Mesenchymal stem cell (in vitro differentiated cells and primary cell): ENCODE data around the gene C2CD2.

ENCODE experiments used
- DNase-seq: peaks from one replicate; pipeline ENCODE4 v3.0.0-alpha.2; 2013
- H2AFZ ChIP-seq: one replicate; pipeline ENCODE4 v1.6.1; 2013; ENCODE audit warnings: low read depth, mild to moderate bottlenecking, control low read depth, inconsistent platforms, low read length, moderate library complexity
- H2AK5ac ChIP-seq: 2 replicates; pipeline ENCODE4 v1.6.1; 2013; ENCODE audit warnings: low read length, moderate library complexity, mild to moderate bottlenecking, inconsistent platforms; ENCODE audit not compliant: severe bottlenecking
- H2BK120ac ChIP-seq: one replicate; pipeline ENCODE4 v1.6.1; 2013; ENCODE audit warnings: low read depth, mild to moderate bottlenecking, inconsistent platforms, low read length, moderate library complexity
- H2BK12ac ChIP-seq, 2 experiments: one replicate each; pipeline ENCODE4 v1.6.1; 2013; ENCODE audit warnings: inconsistent platforms in 2 of 2, low read length in 2 of 2, mild to moderate bottlenecking in 2 of 2, moderate library complexity in 2 of 2, control low read depth in 1 of 2
- H2BK15ac ChIP-seq: one replicate; pipeline ENCODE4 v1.6.1; 2013; ENCODE audit warnings: mild to moderate bottlenecking, low read depth, inconsistent platforms; ENCODE audit not compliant: poor library complexity, severe bottlenecking
- H2BK5ac ChIP-seq: 2 replicates; pipeline ENCODE4 v1.6.1; 2013; ENCODE audit warnings: low read depth, mild to moderate bottlenecking, low read length, control low read depth, inconsistent platforms; ENCODE audit not compliant: poor library complexity, severe bottlenecking
- H3K14ac ChIP-seq, 2 experiments: one replicate each; pipeline ENCODE4 v1.6.1; 2013; ENCODE audit warnings: inconsistent platforms in 2 of 2, low read length in 2 of 2, control low read depth in 1 of 2, mild to moderate bottlenecking in 1 of 2, moderate library complexity in 1 of 2
- H3K18ac ChIP-seq, 2 experiments: one replicate each; pipeline ENCODE4 v1.6.1; 2013; ENCODE audit warnings: inconsistent platforms in 2 of 2, low read length in 2 of 2, control low read depth in 1 of 2, low read depth in 1 of 2, mild to moderate bottlenecking in 1 of 2
- H3K23ac ChIP-seq, 2 experiments: one replicate each; pipeline ENCODE4 v1.6.1; 2013; ENCODE audit warnings: inconsistent platforms in 2 of 2, low read length in 2 of 2, mild to moderate bottlenecking in 2 of 2, moderate library complexity in 2 of 2, control low read depth in 1 of 2
- H3K27ac ChIP-seq: 2 replicates; pipeline ENCODE4 v1.5.1; 2013; ENCODE audit warnings: mild to moderate bottlenecking, moderate library complexity, low read length, control low read depth, inconsistent platforms; ENCODE audit not compliant: poor library complexity, severe bottlenecking
- H3K27me3 ChIP-seq, 2 experiments: 2 replicates each; pipeline versions ENCODE4 v1.6.1 to v1.7.0; 2013; ENCODE audit warnings: low read length in 2 of 2, mild to moderate bottlenecking in 2 of 2, moderate library complexity in 2 of 2, control low read depth in 1 of 2, inconsistent platforms in 1 of 2; ENCODE audit not compliant: control insufficient read depth in 1 of 2, insufficient read depth in 1 of 2
- H3K36me3 ChIP-seq, 2 experiments: 2 replicates each; pipeline versions ENCODE4 v1.6.1 to v1.7.0; 2013; ENCODE audit warnings: low read length in 2 of 2, control low read depth in 1 of 2, inconsistent platforms in 1 of 2, low read depth in 1 of 2, mild to moderate bottlenecking in 1 of 2; ENCODE audit not compliant: insufficient read depth in 2 of 2, control insufficient read depth in 1 of 2
- H3K4ac ChIP-seq, 2 experiments: one replicate each; pipeline ENCODE4 v1.6.1; 2013; ENCODE audit warnings: inconsistent platforms in 2 of 2, low read length in 2 of 2, mild to moderate bottlenecking in 2 of 2, moderate library complexity in 2 of 2, control low read depth in 1 of 2, low read depth in 1 of 2
- H3K4me1 ChIP-seq: 2 replicates; pipeline ENCODE4 v1.6.1; 2013; ENCODE audit warnings: low read depth, low read length, control low read depth; ENCODE audit not compliant: control insufficient read depth, insufficient read depth
- H3K4me2 ChIP-seq: 2 replicates; pipeline ENCODE4 v1.6.1; 2013; ENCODE audit warnings: low read length, mild to moderate bottlenecking, inconsistent platforms; ENCODE audit not compliant: poor library complexity, severe bottlenecking
- H3K4me3 ChIP-seq, 2 experiments: 2 replicates each; pipeline versions ENCODE4 v1.5.1 to v1.7.0; 2013; ENCODE audit warnings: low read length in 2 of 2, mild to moderate bottlenecking in 2 of 2, control low read depth in 1 of 2, low read depth in 1 of 2; ENCODE audit not compliant: insufficient read depth in 1 of 2
- H3K79me1 ChIP-seq: replicated peaks from 2 replicates; pipeline ENCODE4 v1.6.1; 2013; ENCODE audit warnings: mild to moderate bottlenecking, control low read depth, low read length, inconsistent platforms; ENCODE audit not compliant: poor library complexity, severe bottlenecking
- H3K9ac ChIP-seq: 2 replicates; pipeline ENCODE4 v1.7.0; 2013; ENCODE audit warnings: mild to moderate bottlenecking, low read length, moderate library complexity
- H3K9me3 ChIP-seq: 2 replicates; pipeline ENCODE4 v1.7.0; 2013; ENCODE audit warnings: mild to moderate bottlenecking, low read length; ENCODE audit not compliant: control insufficient read depth
- H4K8ac ChIP-seq: one replicate; pipeline ENCODE4 v1.6.1; 2013; ENCODE audit warnings: inconsistent platforms, mild to moderate bottlenecking, low read length, moderate library complexity
- H4K91ac ChIP-seq: one replicate; pipeline ENCODE4 v1.6.1; 2013; ENCODE audit warnings: mild to moderate bottlenecking, low read length, inconsistent platforms
- WGBS: methylation state at CpG from one replicate; pipeline ENCODE4 v1.1.7; 2013; ENCODE audit warnings: mixed read lengths; 5-methylcytosine and 5-hydroxymethylcytosine counted together

Gene C2CD2

DNA sequence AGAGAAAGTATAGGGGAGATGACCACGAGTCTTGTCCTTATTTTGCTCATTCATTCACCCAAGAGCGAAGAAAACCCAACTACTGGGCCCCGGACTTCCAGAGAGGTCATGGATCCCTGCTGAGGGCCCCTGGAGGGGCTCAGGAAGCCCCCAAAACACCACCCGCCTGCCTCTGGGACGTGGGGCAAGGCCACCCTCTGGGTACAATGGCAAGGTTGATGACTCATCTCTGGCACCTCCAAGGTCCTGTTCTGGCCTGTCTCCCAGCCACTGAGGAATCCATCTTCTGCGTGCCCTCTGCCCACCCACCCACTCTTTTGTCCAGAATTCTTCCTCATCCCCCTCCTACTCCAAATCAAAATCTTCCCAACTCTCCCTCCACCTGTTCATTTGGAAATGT, 53.4 kb downstream of the C2CD2 start:
- H3K14ac ChIP-seq = no peak overlapping the region
- H4K91ac ChIP-seq = no peak overlapping the region
- H3K4ac ChIP-seq = no peak overlapping the region
- no peak overlapping the region for H2BK120ac ChIP-seq
- H3K9me3 ChIP-seq = no peaks in the 10 kb centered on the region
- no peak overlapping the region for H3K27ac ChIP-seq
- 96% methylated on average over 6 of the region's 6 CpGs for WGBS
- no peak overlapping the region for H4K8ac ChIP-seq
- no peak overlapping the region for H3K18ac ChIP-seq
- H2BK15ac ChIP-seq = no peak overlapping the region
- no peak overlapping the region for H2AK5ac ChIP-seq
- no peak overlapping the region for H3K4me2 ChIP-seq
- H3K79me1 ChIP-seq = no peaks in the 10 kb centered on the region
- H3K4me3 ChIP-seq = no peak overlapping the region
- H3K4me1 ChIP-seq = peaks cover 3% of the 10 kb centered on the region
- H3K36me3 ChIP-seq = peaks cover 41 to 91% of the 10 kb centered on the region in 2 experiments
- H2AFZ ChIP-seq = no peak overlapping the region
- DNase-seq = no peak
- H3K27me3 ChIP-seq = no peaks in the 10 kb centered on the region
- no peak overlapping the region for H2BK5ac ChIP-seq
- no peak overlapping the region for H3K9ac ChIP-seq
- H2BK12ac ChIP-seq = no peak overlapping the region
- no peak overlapping the region for H3K23ac ChIP-seq

DNA sequence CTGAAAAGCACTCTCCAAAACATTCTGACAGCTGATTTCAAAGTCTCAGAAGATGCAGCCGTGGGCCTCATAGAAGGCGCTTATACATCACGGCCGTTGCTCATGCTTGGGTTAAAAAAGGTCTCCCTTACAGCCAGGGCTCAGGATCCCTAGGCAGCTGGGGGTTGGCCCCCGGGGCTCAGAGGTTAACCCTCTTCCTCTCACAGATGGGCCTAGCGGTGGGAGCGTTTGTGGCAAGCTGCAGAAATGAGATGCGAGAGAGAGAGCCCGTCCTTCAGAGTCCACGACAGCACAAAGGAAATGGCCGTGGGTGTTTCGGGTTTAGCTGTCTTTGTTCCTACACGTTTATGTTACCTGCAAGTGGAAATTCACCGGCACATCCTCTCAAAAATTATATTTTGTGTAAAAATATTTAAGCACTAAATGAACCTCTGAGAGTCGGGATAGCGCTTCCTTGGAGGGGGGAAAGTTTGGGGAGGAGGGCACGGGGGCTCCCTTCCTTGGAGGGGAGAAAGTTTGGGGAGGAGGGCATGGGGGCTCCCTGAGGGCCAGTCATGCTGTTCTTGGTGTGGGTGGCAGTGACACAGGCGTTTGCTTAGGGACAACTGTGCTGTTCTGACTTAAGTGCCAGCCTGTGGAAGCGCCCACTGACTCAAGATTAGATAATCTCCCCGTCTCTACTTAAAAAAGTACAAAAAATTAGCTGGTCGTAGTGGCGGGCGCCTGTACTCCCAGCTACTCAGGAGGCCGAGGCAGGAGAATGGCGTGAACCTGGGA, 54.2 kb downstream of the C2CD2 start:
- Histone ChIP-seq H4K8ac (no peak overlapping the region), H3K9me3 (no peaks in the 10 kb centered on the region), H3K4ac (no peak overlapping the region), H2BK120ac (no peak overlapping the region), H3K4me3 (no peak overlapping the region), H3K4me1 (peaks cover 8% of the 10 kb centered on the region), H3K27ac (no peak overlapping the region), H4K91ac (no peak overlapping the region), H2BK15ac (no peak overlapping the region), H3K23ac (no peak overlapping the region), H2AK5ac (no peak overlapping the region), H3K79me1 (no peaks in the 10 kb centered on the region), H3K36me3 (peaks cover 40 to 94% of the 10 kb centered on the region in 2 experiments), H3K18ac (no peak overlapping the region), H3K9ac (no peak overlapping the region), H2AFZ (no peak overlapping the region), H2BK12ac (no peak overlapping the region), H2BK5ac (no peak overlapping the region), H3K27me3 (no peaks in the 10 kb centered on the region), H3K4me2 (no peak overlapping the region), H3K14ac (no peak overlapping the region)
- DNase-seq = no peak
- WGBS = 94% methylated on average over 21 of the region's 25 CpGs

DNA sequence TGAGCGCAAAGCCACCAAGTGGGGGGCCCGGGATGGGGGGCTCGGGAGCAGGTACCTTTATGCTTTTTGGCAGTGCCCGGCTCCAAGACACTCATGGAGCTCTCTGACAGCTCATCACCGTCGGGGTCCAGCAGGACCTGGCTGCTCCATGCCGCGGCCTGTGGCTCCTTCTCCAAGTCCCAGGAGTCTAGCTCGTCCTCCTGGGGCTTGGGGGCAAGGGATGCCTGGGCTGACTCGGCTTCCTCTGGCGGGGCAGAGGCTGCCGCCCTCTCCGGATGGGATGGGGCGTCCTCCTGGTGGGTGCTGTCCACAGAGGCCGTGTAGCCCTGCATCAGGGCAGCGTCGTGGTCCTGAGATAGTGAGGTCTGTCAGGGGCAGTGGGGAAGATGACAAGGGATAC, 54.8 kb downstream of the C2CD2 start:
- Histone ChIP-seq H4K8ac (no peak overlapping the region), H3K4me1 (peaks cover 10% of the 10 kb centered on the region), H3K27me3 (no peaks in the 10 kb centered on the region), H3K23ac (no peak overlapping the region), H3K4me2 (no peak overlapping the region), H3K27ac (no peak overlapping the region), H3K14ac (no peak overlapping the region), H3K4ac (no peak overlapping the region), H2BK12ac (no peak overlapping the region), H2BK5ac (no peak overlapping the region), H3K18ac (no peak overlapping the region), H3K79me1 (no peaks in the 10 kb centered on the region), H2AFZ (no peak overlapping the region), H3K36me3 (peaks cover 37 to 94% of the 10 kb centered on the region in 2 experiments), H3K9ac (no peak overlapping the region), H2BK15ac (no peak overlapping the region), H3K9me3 (no peaks in the 10 kb centered on the region), H4K91ac (no peak overlapping the region), H2BK120ac (no peak overlapping the region), H2AK5ac (no peak overlapping the region), H3K4me3 (no peak overlapping the region)
- DNase-seq = no peak
- WGBS = 97% methylated on average over 17 of the region's 17 CpGs

- no peak overlapping the region for H3K9ac ChIP-seq
- H3K79me1 ChIP-seq = no peaks in the 10 kb centered on the region
- no peak overlapping the region for H2BK15ac ChIP-seq
Observed at GRCh38 chr21:41897700-41898099, 56.1 kb downstream of the C2CD2 start.

More at GRCh38 chr21:41897700-41898099, 56.1 kb downstream of the C2CD2 start:
- H3K18ac ChIP-seq = no peak overlapping the region
- no peak overlapping the region for H4K91ac ChIP-seq
- H2BK5ac ChIP-seq = no peak overlapping the region
- 83% methylated on average over 8 of the region's 8 CpGs for WGBS
- H3K27ac ChIP-seq = no peak overlapping the region
- no peak overlapping the region for H3K4me2 ChIP-seq
- H3K14ac ChIP-seq = no peak overlapping the region
- no peak overlapping the region for H3K4me3 ChIP-seq
- H3K36me3 ChIP-seq = peaks cover 29 to 83% of the 10 kb centered on the region in 2 experiments
- H2BK120ac ChIP-seq = no peak overlapping the region
- H2AK5ac ChIP-seq = no peak overlapping the region
- H3K4me1 ChIP-seq = peaks cover 10% of the 10 kb centered on the region
- no peak overlapping the region for H3K4ac ChIP-seq
- H2BK12ac ChIP-seq = no peak overlapping the region
- no peak overlapping the region for H2AFZ ChIP-seq
- H3K23ac ChIP-seq = no peak overlapping the region
- no peaks in the 10 kb centered on the region for H3K27me3 ChIP-seq
- H4K8ac ChIP-seq = no peak overlapping the region
- H3K9me3 ChIP-seq = no peaks in the 10 kb centered on the region
- DNase-seq = no peak
